ENCODE measurements around the gene ZNF503.

The ZNF503 gene

DNA sequence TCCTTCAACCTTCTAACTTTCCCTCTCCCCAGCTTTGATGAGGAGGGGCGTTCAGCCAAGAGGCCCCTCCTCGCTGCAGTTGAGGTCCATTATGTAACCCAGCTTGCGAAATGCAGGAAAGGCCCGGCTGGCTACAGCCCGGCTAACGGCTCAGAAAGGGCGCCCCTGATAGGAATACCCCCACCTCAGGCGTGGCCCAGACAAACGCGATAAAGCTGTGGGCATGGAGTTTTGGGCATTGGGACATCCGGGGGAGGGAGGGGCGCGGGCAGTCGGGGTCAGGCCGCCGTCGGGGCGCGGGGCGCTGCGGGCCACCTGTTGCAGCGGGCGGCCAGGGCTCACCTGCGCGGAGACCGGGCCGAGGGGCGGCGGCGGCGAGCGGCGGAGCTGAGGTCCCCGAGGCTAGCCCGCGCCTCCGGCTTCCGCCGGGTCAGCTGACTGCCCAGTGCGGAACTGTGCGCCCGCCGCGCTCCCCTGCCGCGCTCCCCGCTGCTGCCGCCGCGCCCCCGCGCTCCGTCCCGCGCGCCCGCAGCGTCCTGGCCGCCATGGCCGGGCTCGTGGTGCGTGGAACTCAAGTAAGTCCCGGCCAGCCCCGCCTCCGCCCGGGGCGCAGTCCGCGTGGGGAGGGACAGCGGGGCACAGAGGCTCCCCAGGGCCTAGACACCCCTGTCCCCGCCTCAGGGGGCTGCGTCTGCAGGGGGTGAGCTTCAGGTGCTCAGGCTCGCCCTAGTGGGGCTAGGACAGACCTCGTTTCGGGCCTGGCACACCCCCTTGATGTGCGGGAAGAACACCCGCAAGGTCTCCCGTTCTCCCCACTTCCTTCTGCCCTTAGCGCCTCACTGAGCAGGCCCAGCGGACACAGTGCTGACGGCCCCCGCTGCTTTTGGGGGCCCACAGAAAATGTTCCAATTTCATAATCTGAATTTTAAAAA lies 29.9 kb upstream of the ZNF503 start, which contains the start of gene LRMDA:
Gene LRMDA (plus strand): TSS at position 445 of the 932 bp plus-strand sequence.
- DNase-seq: no peak

DNA sequence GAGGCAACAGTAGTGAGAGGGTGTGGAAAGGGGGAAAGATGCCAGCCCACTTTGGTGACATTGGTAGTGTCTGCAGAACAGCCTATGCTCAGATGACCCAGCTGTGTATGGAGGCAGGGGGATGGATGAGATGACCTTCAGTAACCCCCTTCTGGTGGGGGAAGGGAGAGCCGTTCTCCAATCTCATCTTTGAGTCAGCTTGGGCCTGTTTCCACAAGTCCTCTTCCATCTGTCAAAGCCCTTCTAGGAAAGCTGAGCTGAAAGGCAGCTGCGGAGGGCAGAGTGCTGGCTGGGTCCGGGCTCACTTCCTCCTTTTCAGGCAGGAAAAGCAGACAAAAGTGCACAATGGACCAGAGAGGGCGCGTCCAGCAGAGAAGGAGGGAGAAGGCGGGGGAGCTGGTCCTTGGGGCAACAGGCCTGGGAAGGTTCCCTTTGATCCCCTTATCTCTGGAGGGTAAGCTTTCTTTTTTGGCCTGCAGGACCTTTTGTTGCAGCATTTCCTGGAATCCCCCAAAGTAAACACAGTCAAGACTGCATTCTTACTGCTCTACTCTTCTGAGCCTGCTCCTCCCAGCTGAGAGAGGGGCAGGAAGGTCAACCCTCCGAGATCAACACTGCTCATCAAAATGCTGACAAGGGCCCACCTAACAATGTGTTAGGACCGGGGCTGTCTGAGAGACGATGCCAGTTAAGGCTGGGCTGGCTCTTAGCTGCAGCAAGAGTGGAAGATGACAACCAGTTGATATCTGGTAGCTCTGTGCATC lies 28.6 kb upstream of the ZNF503 start:
- no peak for DNase-seq

DNA sequence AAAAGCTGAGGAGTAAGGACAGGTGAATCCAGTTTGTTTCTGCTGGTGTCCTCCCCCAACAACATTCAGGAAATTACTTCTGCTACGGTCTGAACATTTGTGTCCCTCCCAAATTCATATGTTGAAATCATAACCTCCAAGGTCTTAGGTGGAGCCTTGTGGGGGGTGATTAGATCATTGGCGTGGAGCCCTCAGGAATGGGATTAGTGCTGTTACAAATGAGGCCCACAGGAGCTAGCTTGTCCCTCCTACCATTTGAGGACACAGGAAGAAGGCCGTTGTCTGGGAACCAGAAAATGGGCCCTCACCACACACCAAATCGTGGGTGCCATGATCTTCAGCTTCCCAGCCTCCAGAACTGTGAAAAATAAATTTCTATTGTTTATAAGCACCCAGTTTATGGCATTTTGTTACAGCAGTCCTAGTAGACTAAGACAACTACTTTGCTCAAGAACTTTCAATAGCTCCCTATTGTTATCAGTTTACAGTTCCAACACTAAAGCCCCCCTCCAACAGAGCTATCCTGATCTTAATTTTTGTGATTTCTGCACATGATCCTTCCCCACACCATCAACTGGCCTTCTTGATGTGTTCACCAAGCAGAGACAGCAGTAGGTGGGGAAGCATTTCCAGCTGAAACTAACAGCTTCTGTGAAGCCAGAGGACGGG lies 27.7 kb upstream of the ZNF503 start:
- DNase-seq: no peak

DNA sequence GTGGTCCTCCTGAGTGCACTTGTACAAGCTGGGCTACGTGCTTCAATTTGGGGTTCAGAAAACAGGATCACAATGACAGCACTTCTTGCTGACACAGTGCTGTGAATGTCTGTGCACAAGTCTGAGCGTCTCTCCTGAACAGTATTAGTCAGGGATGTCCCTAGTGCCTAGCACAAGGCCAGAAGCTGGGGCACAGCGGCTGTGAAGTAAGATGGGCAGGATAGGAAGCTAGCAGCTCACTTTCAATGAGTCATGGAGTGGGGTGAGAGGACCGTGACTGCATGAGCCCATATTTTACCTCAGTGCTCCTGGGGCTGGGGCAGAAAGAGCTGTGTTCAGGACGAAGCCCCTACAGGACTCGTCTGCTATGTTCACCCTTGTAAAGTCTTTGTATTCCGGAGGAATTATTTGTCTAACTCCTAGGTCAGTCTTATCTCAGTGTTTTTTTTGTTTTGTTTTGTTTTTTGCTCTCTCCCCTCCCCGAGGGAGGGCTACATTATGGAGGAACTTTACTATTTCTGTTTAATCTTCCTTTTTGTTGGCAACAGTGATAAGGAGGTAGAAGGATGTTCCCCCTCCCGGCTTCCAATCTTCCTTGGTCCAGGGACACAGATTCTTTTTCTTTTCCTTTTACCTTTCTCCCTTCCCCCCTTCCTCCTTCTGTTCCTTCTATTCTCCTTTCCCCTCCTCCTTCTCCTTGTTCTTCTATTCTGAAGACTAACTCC lies 27.0 kb upstream of the ZNF503 start:
- DNase-seq: peak; percentile 33

DNA sequence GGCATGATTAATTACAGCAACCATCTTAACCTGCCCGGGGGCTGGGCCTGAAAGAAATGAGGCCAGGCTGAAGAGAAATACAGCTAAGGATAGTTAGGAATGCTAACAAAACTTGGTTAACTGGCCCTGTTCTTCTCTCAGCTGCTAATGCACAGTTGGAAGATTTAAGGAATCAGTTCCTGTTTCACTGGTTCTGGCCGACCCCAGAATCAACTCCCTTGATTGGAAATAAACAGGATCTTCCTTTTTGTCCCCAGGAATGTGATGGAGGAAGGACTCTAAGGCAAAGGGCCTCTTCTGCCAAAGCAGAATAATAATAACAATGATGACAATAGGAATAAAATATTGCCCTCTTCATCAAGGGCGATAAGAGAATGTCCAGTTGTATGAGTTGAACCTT lies 26.4 kb upstream of the ZNF503 start:
- DNase-seq: no peak

DNA sequence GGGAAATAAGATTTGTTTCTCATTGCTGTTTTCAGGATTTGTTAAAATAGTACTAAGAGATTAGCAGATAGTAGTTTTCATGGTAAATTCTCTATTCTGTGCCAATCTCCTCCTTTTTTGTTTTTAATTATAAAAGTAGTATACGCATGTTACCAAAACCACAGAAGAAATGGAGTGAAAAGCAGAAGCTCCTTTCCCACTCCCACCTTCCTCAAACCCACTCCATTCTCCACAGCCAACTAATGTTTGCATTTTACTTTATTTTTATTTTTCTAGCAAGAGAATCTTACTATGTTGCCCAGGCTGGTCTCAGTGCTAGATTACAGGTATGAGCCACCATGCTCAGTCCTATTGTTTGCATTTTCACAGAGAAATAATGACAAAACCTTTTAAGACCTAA lies 25.3 kb upstream of the ZNF503 start:
- no peak for DNase-seq

DNA sequence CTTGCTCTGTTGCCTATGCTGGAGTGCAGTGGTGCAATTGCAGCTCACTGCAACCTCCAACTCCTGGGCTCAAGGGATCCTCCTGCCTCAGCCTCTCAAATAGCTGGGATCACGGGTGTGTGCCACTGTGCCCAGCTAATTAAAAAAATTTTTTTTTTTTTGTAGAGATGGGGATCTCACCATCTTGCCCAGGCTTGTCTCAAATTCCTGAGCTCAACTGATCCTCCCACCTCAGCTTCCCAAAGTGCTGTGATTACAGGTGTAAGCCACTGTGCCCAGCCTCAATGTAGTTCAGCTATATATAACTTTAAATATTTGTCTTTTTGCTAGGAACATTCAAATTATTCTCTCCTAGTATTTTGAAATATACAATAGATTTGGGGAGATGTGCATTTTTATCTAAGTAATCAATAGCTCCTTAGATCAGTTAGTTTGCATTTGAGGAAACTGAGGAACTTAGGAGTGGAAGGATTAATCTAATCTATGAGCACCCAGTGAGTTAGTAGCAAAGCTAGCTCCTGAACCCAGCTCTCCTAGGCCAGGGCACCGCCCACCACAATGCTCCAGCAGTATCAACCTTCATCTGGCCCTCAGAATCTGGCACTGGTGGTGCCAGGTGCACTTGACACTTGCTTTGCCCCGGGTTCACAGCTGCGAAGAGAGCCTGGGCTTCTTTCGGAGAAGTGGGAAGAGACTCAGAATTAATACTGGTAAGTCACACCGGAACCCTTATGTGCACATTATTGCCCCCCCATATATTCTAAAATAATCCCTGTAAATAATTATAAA lies 23.9 kb upstream of the ZNF503 start:
- no peak for DNase-seq

DNA sequence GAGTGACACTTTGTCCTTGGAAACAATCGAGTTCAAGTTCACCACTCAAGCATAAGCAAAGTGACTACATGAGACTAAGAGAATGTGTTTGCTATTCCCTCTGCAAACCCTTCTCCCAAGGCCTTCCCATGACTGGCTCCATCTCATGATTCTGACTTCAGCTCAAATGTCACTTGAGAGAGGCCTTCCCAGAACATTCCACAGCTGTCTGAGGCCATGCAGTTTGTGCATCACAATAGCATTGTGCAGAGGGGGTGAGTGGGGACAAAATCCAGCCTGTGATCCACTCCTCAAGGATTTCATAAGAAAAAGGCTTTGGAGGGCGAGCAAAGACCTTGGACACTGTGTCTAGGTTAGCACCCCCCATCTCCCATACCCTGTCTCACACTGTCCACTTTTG lies 23.0 kb upstream of the ZNF503 start:
- no peak for DNase-seq

DNA sequence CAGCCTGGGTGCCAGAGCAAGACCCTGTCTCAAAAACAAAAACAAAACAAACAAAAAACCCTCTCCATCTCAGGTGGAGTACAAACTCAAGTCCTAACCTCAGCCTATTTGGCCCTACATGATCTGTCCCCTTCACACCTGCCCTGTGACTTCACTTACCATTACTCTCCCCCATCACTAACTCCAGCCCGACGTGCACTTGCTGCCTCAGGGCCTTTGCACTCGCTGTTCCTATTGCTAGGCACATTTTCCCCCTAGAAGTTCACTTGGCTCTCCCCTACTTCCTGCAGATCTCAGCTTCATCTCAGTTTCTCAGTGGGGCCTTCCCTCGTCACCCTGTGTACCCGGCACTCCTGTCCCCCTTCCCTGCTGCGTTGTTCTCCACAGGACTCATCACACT lies 21.3 kb upstream of the ZNF503 start:
- DNase-seq: no peak

DNA sequence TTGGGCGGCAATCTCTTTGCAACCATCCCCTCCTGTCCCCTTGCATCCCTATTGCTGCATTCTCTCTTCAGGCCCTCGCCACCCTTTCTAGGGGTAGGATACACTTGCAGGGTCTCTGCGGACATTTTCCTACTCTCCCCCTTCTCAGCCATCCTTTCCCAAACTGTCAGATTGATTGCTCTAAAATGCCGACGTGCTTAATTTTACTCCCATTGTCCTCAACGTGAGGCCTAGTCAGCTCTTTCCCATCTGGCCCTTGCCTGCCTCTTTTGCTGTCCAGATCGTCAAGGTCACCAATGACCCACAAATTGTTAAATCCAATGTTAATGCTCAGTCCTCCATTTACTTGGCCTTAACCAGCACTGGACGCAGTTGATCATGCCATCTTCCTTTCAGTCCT lies 17.1 kb upstream of the ZNF503 start:
- DNase-seq: no peak

DNA sequence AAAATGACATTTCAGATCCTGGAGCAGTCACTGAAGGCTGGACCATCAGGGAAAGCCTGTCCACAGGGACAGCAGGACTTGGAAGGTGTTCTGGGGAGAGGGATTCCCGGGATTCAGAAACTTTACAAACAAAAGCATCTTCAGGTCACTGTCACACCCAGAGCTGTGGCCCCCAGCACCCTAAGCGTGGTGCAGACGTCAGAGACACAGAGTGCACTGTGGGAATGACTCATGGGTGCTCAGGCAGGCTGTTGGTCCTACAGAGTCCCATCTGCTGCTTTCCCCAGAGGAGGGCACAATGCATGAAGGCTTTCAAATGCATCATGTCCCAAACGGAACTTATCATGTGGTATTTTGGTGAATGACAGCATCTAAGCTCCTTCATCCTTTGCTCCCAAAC lies 16.7 kb upstream of the ZNF503 start:
- no peak for DNase-seq

DNA sequence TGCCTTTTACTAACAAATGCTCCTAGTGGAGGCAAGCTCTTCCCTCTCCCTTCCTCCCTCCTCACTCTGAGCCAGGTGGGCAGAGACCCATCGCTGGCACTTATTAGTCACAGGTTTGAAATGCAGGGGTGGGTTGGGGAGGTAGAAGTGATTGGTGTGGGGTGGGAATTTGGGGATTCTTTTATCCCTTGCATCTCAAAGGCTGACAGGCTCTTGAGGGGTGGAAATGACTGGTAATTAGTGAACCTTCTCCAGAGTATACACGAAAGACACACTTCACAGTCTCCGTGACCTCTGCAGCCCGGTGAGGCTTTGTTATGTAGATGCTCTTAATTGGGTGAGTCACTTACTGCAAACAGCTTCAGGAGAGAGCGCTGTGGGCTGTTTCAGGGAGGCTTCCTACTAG lies 16.0 kb upstream of the ZNF503 start:
- no peak for DNase-seq

DNA sequence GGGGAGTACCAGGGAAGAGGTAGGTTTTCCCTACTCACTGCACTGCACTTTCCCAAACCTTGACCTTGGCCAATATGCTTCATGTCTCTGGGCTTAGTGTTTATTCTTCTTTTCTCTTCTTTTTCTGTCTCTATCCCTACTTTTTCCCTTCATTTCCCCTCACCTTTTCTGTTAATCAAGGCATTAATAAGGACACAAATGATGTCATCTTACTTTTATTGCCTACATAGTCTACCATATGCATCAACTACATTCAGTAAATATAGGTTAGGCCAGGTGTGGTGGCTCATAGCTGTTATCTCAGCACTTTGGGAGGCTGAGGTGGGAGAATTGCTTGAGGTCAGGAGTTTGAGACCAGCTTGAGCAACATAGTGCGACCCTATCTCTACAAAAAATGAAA lies 13.0 kb upstream of the ZNF503 start:
- DNase-seq: no peak

DNA sequence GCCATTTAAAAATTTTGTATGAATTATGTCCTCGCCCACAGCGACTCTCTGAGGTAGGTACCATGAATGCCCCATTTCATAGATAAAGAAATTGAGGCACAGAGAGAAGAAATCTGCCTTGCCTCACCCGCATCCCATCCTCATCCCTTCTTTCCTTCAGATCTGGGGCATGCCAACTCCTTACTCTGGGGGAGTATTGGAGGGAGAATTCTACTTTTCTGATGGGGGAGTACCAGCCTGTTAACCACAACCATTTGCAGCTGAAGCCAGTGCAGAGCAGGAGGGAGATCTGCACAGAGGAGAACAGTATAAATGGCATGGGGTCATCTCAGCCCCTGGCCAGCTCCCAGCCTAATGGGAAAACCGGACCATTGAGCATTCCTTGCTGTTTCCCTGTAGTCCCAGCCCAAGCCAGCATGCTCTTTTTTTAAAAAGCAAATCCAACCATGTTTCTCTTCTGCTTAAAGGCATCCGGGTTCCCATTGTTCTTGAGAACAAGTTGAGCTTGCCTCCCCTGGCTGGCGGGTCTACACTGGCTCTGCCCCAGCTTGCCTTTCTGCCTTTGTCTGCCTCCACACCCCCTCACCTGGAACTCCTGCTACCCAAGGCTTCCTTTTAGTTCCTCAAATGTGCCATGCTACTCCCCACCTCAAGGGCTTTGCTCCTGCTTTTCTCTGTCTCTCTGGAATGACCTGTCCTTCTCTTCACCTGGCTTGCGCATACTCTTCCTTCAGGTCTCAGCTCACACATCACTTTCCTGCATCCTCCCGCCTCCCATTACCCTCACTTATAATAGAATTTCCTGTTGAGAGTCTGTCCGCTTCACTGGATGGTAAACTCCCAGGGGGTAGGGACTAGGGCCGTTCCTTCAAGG lies 8.8 kb upstream of the ZNF503 start:
- no peak for DNase-seq

DNA sequence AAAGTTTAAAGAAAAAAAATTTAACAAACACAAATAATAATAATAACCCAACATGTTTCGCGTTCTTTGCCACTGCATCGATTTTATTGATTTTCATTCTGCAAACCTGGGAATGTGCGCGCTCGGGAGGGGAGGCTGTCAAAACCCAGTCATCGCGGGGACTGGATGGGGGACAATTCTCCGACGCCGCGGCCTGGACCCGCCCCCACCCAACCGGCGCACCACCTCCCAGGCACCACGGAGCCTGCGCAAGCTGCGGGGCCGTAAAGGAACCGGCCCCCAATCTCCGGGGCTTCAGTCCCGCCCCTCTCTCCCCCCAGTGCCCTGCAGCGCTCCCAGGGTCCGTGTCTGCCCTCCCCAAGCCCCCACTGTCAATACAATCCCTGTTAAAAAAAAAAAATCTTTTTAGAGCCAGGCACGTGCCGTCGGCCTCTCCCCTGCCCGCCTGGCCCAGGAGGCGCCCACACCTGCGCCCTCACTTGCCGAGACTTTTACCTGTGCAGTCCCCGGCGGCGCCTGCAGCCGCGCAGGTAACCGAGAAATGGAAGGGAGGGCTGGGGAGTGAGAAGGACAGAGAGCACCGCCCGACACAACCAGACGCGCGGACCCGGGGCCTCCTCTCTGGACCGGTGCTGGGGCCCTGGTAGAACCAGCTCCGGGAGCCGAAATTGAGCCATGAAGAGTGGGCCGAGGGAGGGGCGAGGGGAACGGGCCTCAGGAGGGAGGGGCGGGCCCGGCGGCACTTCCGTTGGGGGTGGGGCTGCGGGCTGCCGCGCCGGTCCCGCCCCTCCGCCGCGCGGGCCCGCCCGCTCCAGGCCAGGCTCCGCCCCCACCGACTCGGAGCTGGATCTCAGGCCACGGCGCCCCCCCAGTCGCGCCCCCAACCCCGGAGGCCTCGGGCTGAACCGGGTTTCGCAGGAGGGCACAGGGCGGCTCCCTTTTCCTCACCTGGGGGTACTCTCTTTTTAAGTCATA lies 7.6 kb upstream of the ZNF503 start:
- DNase-seq: peak; percentile 58

DNA sequence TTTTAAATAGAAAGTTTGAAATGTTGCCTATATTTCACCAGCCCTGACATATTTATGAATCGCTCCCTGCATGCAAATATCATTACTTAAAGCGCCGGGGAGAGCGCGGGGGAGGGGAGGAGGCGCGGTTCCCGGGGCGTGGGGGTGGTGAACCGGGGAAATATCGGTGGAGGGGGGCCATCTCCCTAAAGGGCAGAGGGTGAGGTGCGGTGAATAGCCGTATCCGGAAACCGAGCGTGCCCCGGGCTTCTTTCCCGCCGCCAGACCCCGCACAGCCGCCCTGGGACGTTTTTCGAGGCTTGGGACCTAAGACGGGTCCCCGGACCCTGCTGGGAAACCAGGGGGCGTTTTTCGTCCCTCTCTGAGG lies 6.9 kb upstream of the ZNF503 start:
- no peak for DNase-seq

DNA sequence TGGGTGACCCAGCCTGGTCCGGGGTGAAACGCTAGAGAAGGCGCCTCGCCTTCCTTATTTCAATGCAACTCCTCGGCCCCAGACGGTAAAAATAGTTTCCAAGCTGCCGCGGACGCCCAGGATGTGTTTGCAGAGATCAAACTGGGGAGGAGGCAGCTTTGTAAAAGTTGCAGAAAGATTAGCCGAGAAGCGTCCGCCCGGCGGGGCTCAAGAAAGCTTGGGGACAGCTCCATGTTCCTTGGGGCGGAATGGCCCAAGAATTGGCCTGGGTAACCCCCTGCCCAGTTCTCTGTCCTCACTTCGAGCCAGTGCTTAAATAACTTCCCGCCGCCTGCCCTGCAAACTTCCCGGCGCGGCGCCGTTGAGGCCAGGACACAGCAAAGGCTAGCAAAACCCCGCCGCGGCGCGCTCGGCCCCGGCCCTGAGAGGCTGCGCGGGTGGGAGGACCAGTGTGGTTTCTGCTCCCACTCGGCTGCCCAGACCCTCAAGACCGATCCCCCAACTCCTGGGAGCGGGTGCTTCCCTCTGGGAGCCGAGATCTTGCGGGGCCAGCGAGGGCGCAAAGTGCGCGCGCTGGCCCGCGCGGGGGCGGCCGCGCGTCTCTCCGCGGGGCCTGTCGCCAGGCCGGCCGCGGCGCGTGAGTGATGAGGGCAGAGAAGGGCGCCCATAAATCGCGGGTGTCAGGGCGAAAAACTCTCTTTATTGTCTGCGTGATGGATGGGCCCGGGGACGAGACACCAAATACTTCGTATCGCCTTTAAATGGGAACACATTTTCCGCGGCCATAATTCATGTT lies 6.3 kb upstream of the ZNF503 start:
- no peak for DNase-seq

DNA sequence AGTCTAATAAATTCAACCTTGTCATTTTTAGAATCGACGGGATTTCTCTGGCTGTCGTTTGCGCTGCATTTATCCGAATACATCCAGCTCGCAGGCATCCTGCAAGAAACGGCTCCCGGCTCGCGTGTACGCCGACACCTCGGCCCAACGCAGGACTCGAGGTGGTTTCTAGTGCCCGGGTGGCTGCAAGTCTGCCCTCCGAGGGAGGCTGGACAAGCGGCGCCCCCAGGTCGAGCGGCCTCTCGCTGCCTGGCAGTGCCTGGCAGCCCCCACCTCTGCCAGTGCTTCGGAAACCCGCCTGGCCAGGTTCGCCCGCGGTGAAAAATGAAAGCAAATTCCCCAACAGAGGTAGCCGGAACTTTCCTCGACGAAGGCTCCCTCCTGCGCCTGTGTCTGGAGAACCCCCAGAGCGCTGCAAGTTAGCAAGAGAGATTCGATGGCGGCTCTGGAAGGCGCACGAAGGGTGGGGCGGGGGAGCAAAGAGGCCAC lies 5.7 kb upstream of the ZNF503 start:
- no peak for DNase-seq
